ENCODE data around the gene ACOX1. TPM values are rescaled to one million over a fixed set of nuclear protein-coding genes. Genes with fewer than 3 reads are reported as not detected.
A peak's percentile ranks its signal among the peaks of the same experiment; 100 is the strongest.

Gene ACOX1
- total and polyA plus RNA-seq, 2 of the 13 experiments (the other 11 are each of a cell fraction or from before 2014, with no cell fraction given): 86.4 to 120 TPM

GRCh38 chr17:75891605-75892555 lies 87.1 kb downstream of the ACOX1 start (continued):
- TF ChIP-seq ZBTB34 (CRISPR knock-in tag; IDR thresholded peaks at IDR 0.05): 0 out of 2 replicates have a peak, but pooled peaks have one; percentile 80
- no peak for TF ChIP-seq FOXA3 (CRISPR knock-in tag; IDR thresholded peaks at IDR 0.05)
- TF ChIP-seq IKZF1 (IDR thresholded peaks at IDR 0.05): no peak
- no peak for TF ChIP-seq FOXA1 (IDR thresholded peaks at IDR 0.05)
- no peak for TF ChIP-seq FOXA1 (CRISPR knock-in tag; IDR thresholded peaks at IDR 0.05)
- TF ChIP-seq ZNF713 (CRISPR knock-in tag; IDR thresholded peaks at IDR 0.05): no peak
- peak; percentile 78 for TF ChIP-seq ZNF788 (CRISPR knock-in tag; IDR thresholded peaks at IDR 0.05; ENCODE audit: borderline replicate concordance)
- TF ChIP-seq POLR2G (IDR thresholded peaks at IDR 0.05; ENCODE audit: low read depth, low read length): no peak
- TF ChIP-seq ELF4 (CRISPR knock-in tag; IDR thresholded peaks at IDR 0.05; ENCODE audit: borderline replicate concordance): no peak
- no peak for TF ChIP-seq ZBTB40 (IDR thresholded peaks at IDR 0.05)
- no peak; the same call in 1 of the 2 replicates for TF ChIP-seq ZBTB40 (CRISPR knock-in tag; IDR thresholded peaks at IDR 0.05)
- no peak for TF ChIP-seq CAMTA2 (CRISPR knock-in tag; IDR thresholded peaks at IDR 0.05; ENCODE audit: borderline replicate concordance)
- TF ChIP-seq TCF7 (IDR thresholded peaks at IDR 0.05; ENCODE audit: low read depth): no peak
- no peak for TF ChIP-seq RORA (CRISPR knock-in tag; IDR thresholded peaks at IDR 0.05)
- no peak for TF ChIP-seq GABPA (IDR thresholded peaks at IDR 0.05; ENCODE audit: low read depth, low read length)
- no peak for TF ChIP-seq GABPA (CRISPR knock-in tag; IDR thresholded peaks at IDR 0.05; ENCODE audit: low read depth)
- no peak for TF ChIP-seq DNMT3B (CRISPR knock-in tag; conservative IDR thresholded peaks at IDR 0.05)
- peak; percentile 70; the same call in 1 of the 2 replicates for TF ChIP-seq KLF12 (CRISPR knock-in tag; IDR thresholded peaks at IDR 0.05; ENCODE audit: borderline replicate concordance)
- no peak; the same call in 1 of the 2 replicates for TF ChIP-seq ZNF749 (CRISPR knock-in tag; IDR thresholded peaks at IDR 0.05; ENCODE audit: borderline replicate concordance)
- TF ChIP-seq NFYB (CRISPR knock-in tag; IDR thresholded peaks at IDR 0.05): peak; percentile 44; the same call in 1 of the 2 replicates
- TF ChIP-seq DRAP1 (CRISPR knock-in tag; IDR thresholded peaks at IDR 0.05): peak; percentile 67
